HG02943 (cell line): ENCODE measurements around the gene TRMT44.

Source experiments
- ATAC-seq: cut with Tn5 transposase; IDR thresholded peaks from one replicate; pipeline ENCODE4 v1.9.1; 2021; ENCODE audit warnings: mild to moderate bottlenecking, low read depth, moderate library complexity; ENCODE audit not compliant: unreplicated experiment

Gene TRMT44

GRCh38 chr4:8440492-8441311 is at the start of gene TRMT44, which contains the start of gene ACOX3:
TRMT44 (plus strand) TSS chr4:8440777; CDS start chr4:8440823, 46 bp downstream.
ACOX3 (minus strand) TSS chr4:8440723; CDS start chr4:8416521, 24,202 bp downstream.
- peak; percentile 81 for ATAC-seq

- no peak for ATAC-seq
Measured at GRCh38 chr4:8391071-8391470, 49.5 kb upstream of the TRMT44 start.

- no peak for ATAC-seq
Measured at GRCh38 chr4:8391972-8392371, 48.6 kb upstream of the TRMT44 start.

GRCh38 chr4:8392591-8393190 is 47.9 kb upstream of the TRMT44 start:
- ATAC-seq, result no peak

- no peak for ATAC-seq
Measured at GRCh38 chr4:8393593-8394038, 47.0 kb upstream of the TRMT44 start.

- no peak for ATAC-seq
Measured at GRCh38 chr4:8394061-8394519, 46.5 kb upstream of the TRMT44 start.

- no peak for ATAC-seq
Measured at GRCh38 chr4:8394806-8395205, 45.8 kb upstream of the TRMT44 start.

- no peak for ATAC-seq
Measured at GRCh38 chr4:8395504-8396296, 44.9 kb upstream of the TRMT44 start.

GRCh38 chr4:8396762-8397406 is 43.7 kb upstream of the TRMT44 start:
- ATAC-seq, result no peak

GRCh38 chr4:8398347-8398746 is 42.2 kb upstream of the TRMT44 start:
- ATAC-seq, result no peak

GRCh38 chr4:8399298-8399697 is 41.3 kb upstream of the TRMT44 start:
- ATAC-seq, result no peak

- no peak for ATAC-seq
Measured at GRCh38 chr4:8400632-8401325, 39.8 kb upstream of the TRMT44 start.

- ATAC-seq, result no peak
Measured at GRCh38 chr4:8401665-8402064, 38.9 kb upstream of the TRMT44 start.

- no peak for ATAC-seq
Measured at GRCh38 chr4:8402181-8402597, 38.4 kb upstream of the TRMT44 start.

GRCh38 chr4:8402640-8403039 is 37.9 kb upstream of the TRMT44 start:
- no peak for ATAC-seq

GRCh38 chr4:8403173-8403753 is 37.3 kb upstream of the TRMT44 start:
- ATAC-seq, result no peak

GRCh38 chr4:8403976-8404375 is 36.6 kb upstream of the TRMT44 start:
- ATAC-seq, result no peak

- ATAC-seq, result no peak
Measured at GRCh38 chr4:8404791-8405515, 35.6 kb upstream of the TRMT44 start.

- ATAC-seq, result no peak
Measured at GRCh38 chr4:8405516-8405875, 35.1 kb upstream of the TRMT44 start.
